Neural cell (in vitro differentiated cells): ENCODE data around the gene PTPRF.

Experiments
- CTCF ChIP-seq: fragments of 450-650 bp; IDR thresholded peaks from 2 replicates; pipeline ENCODE4 v1.5.1; 2014; ENCODE audit warnings: antibody characterized with exemption, mild to moderate bottlenecking, moderate library complexity; ENCODE audit not compliant: poor library complexity, severe bottlenecking
- EP300 ChIP-seq: fragments of 450-650 bp; conservative IDR thresholded peaks from 2 replicates; pipeline ENCODE4 v1.6.1; 2014; ENCODE audit warnings: antibody characterized with exemption, mild to moderate bottlenecking, moderate library complexity; ENCODE audit not compliant: poor library complexity, severe bottlenecking
- EZH2 ChIP-seq: fragments of 200-600, 300-800 bp; shearing (Covaris generic), sonication (generic); IDR thresholded peaks from 2 replicates; pipeline ENCODE4 v1.6.1; 2014; ENCODE audit warnings: antibody characterized with exemption, low read length, borderline replicate concordance, mild to moderate bottlenecking; ENCODE audit not compliant: insufficient read depth, poor library complexity, severe bottlenecking
- MXI1 ChIP-seq: fragments of 450-650 bp; conservative IDR thresholded peaks from 2 replicates; pipeline ENCODE4 v1.6.1; 2014; ENCODE audit warnings: antibody characterized with exemption, mild to moderate bottlenecking; ENCODE audit not compliant: poor library complexity, severe bottlenecking
- POLR2AphosphoS5 ChIP-seq: IDR thresholded peaks from 2 replicates; pipeline ENCODE4 v1.6.1; 2012
- REST ChIP-seq: IDR thresholded peaks from 2 replicates; pipeline ENCODE4 v1.6.1; 2012; ENCODE audit warnings: borderline replicate concordance
- SMC3 ChIP-seq: fragments of 450-650 bp; conservative IDR thresholded peaks from 2 replicates; pipeline ENCODE4 v1.6.1; 2014; ENCODE audit warnings: antibody characterized with exemption, mild to moderate bottlenecking, moderate library complexity; ENCODE audit not compliant: poor library complexity
- TAF1 ChIP-seq: IDR thresholded peaks from 2 replicates; pipeline ENCODE4 v1.6.1; 2012; ENCODE audit warnings: low read depth

GRCh38 chr1:43660355-43660754, 129.7 kb downstream of the PTPRF start:
- TF ChIP-seq TAF1 (no peak), CTCF (no peak), POLR2AphosphoS5 (no peak), EP300 (no peak), EZH2 (no peak), REST (no peak), SMC3 (no peak), MXI1 (no peak)
